Adrenal gland (tissue), 5 donors: ENCODE measurements around the gene ALPK1.

Source experiments
- CTCF ChIP-seq, 6 experiments: fragments of 450-650 bp in 4 of 6; fragments of 200-600 bp in 2 of 6; sonication (generic) in 1 of 6; IDR thresholded peaks; 1 replicate in 5 of 6; 2 replicates in 1 of 6; pipeline versions ENCODE4 v1.5.1 to v1.8.0; 2016 to 2021; ENCODE audit warnings: antibody characterized with exemption in 6 of 6, mild to moderate bottlenecking in 2 of 6, moderate library complexity in 1 of 6
- POLR2A ChIP-seq, 2 donors: fragments of 450-650 bp; IDR thresholded peaks; one replicate each; pipeline ENCODE4 v1.6.1; 2017; ENCODE audit warnings: antibody characterized with exemption in 2 of 2, mild to moderate bottlenecking in 2 of 2, moderate library complexity in 1 of 2
- donor health status: DM: no; HTN: no; CAD: no.

GRCh38 chr4:112279025-112279881 is 17.9 kb upstream of the ALPK1 start:
- TF ChIP-seq CTCF (IDR thresholded peaks at IDR 0.05) (no peak), POLR2A (IDR thresholded peaks at IDR 0.05) (no peak)
